Measurements from ENCODE around the gene TTC36.
A peak's percentile ranks its signal among the peaks of the same experiment; 100 is the strongest.
"Not testable (repeated sequence)": the region's sequence is repeated elsewhere in the genome, so short reads cannot be mapped to it uniquely, and the experiment has no call there.

The TTC36 gene

GRCh38 chr11:118572061-118572980 is 45.0 kb downstream of the TTC36 start, which contains the start of gene ARCN1:
Gene ARCN1 (plus strand): TSS chr11:118572409. CDS start chr11:118572548, 139 bp downstream.
- DNase-seq, result peak; percentile 65
- in situ Hi-C loops (cut with HindIII; ENCODE audit: low pct_ligation_motif_present, low pct_unique_long_range_greater_than_20kb, low sequenced_read_pairs), result no loop called here

- in situ Hi-C loops (cut with HindIII; ENCODE audit: low pct_ligation_motif_present, low pct_unique_long_range_greater_than_20kb, low sequenced_read_pairs), result no loop called here
- peak; percentile 14 for DNase-seq
Observed at GRCh38 chr11:118572981-118573550, 45.8 kb downstream of the TTC36 start.

GRCh38 chr11:118574636-118575035 is 47.4 kb downstream of the TTC36 start:
- DNase-seq, result no peak
- in situ Hi-C loops (cut with HindIII; ENCODE audit: low pct_ligation_motif_present, low pct_unique_long_range_greater_than_20kb, low sequenced_read_pairs), result no loop called here

- in situ Hi-C loops (cut with HindIII; ENCODE audit: low pct_ligation_motif_present, low pct_unique_long_range_greater_than_20kb, low sequenced_read_pairs), result not testable (repeated sequence)
Observed at GRCh38 chr11:118577995-118578394, 50.7 kb downstream of the TTC36 start.

More at GRCh38 chr11:118577995-118578394, 50.7 kb downstream of the TTC36 start:
- DNase-seq, result not testable (repeated sequence)

Measured in ACHN (cell line).